Activated T-helper 17 cell treated with anti-CD3 and anti-CD28 coated beads, Interleukin-2, amount 50 U/mL, for 72 hours (primary cell): Measurements from ENCODE around the gene A4GALT. TPM values are rescaled to one million over a fixed set of nuclear protein-coding genes. Genes with fewer than 3 reads are reported as not detected.

Experiments
- ATAC-seq: fragments of 150-1000 bp; cut with Tn5 transposase; replicated peaks from 2 replicates; pipeline ENCODE4 v1.10.0; 2021; ENCODE audit warnings: mild to moderate bottlenecking, moderate library complexity
- H3K27ac Mint-ChIP-seq: one replicate; pipeline ENCODE4 v1.8.0; 2022; ENCODE audit warnings: mixed read lengths
- H3K27me3 Mint-ChIP-seq: one replicate; pipeline ENCODE4 v1.8.0; 2022; ENCODE audit warnings: mixed read lengths
- H3K36me3 Mint-ChIP-seq: one replicate; pipeline ENCODE4 v1.8.0; 2022; ENCODE audit warnings: low read depth, mild to moderate bottlenecking, mixed read lengths
- H3K4me1 Mint-ChIP-seq: one replicate; pipeline ENCODE4 v1.8.0; 2022; ENCODE audit warnings: mixed read lengths
- H3K4me3 Mint-ChIP-seq: one replicate; pipeline ENCODE4 v1.8.0; 2022; ENCODE audit warnings: mild to moderate bottlenecking, mixed read lengths
- H3K9me3 Mint-ChIP-seq: one replicate; pipeline ENCODE4 v1.8.0; 2022; ENCODE audit warnings: mixed read lengths
- total RNA-seq, 2 donors: library from RNA; stranded (reverse); gene quantifications; one replicate each; pipeline ENCODE4 v1.2.3, GENCODE V29; 2022

Gene A4GALT
- total RNA-seq, 2 donors from 2014 or later, result 0.19 TPM; not detected in 1

- Mint-ChIP-seq H3K4me3 (peak overlapping the region; percentile 96), H3K36me3 (no peaks in the 10 kb centered on the region), H3K9me3 (no peaks in the 10 kb centered on the region), H3K27me3 (no peaks in the 10 kb centered on the region), H3K27ac (peak overlapping the region; percentile 28), H3K4me1 (peaks cover 10% of the 10 kb centered on the region)
- ATAC-seq, result no peak
These were observed 73.8 kb downstream of the A4GALT start for GRCh38 chr22:42646569-42647525.

GRCh38 chr22:42645938-42646568 lies 74.6 kb downstream of the A4GALT start:
- Mint-ChIP-seq H3K4me3 (no peak overlapping the region), H3K4me1 (peaks cover 10% of the 10 kb centered on the region), H3K36me3 (no peaks in the 10 kb centered on the region), H3K9me3 (no peaks in the 10 kb centered on the region), H3K27me3 (no peaks in the 10 kb centered on the region), H3K27ac (no peak overlapping the region)
- no peak for ATAC-seq

DNA sequence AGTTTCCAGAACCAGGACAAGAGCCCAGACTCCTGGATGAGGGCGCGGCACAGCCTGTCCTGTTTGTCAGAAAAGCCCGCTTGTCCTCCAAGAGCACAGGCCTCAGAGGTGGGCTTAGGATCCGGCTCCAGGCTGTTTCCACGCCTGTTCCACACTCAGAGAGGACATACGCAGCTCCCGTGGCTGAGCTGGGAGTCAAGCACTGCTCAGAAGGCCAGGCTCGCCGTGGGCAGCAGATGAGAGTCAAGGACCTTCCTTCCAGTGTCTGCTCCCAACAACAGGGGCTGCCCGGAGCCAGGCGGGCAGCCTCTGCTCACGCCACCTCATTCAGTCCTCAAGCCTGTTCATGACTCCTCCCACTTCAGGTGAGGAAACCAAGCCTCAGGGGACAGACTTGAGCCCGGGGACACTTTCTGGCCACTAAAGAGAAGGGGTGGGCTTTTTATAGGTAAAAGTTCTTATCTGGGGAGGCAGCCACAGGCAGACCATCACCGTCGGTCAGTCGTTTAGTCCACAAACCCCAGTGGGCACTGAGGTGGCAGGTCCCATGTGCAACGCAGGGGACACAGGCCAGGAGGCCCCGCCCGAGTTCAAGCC lies 75.2 kb downstream of the A4GALT start:
- Mint-ChIP-seq H3K4me3 (no peak overlapping the region), H3K27me3 (no peaks in the 10 kb centered on the region), H3K9me3 (no peaks in the 10 kb centered on the region), H3K27ac (peak overlapping the region; percentile 48), H3K4me1 (peaks cover 10% of the 10 kb centered on the region), H3K36me3 (no peaks in the 10 kb centered on the region)
- no peak for ATAC-seq

GRCh38 chr22:42644422-42645340 lies 76.0 kb downstream of the A4GALT start:
- H3K4me1 Mint-ChIP-seq, result peaks cover 10% of the 10 kb centered on the region
- no peak overlapping the region for H3K4me3 Mint-ChIP-seq
- no peaks in the 10 kb centered on the region for H3K9me3 Mint-ChIP-seq
- no peaks in the 10 kb centered on the region for H3K36me3 Mint-ChIP-seq
- no peak for ATAC-seq
- no peaks in the 10 kb centered on the region for H3K27me3 Mint-ChIP-seq
- peak overlapping the region; percentile 82 for H3K27ac Mint-ChIP-seq

DNA sequence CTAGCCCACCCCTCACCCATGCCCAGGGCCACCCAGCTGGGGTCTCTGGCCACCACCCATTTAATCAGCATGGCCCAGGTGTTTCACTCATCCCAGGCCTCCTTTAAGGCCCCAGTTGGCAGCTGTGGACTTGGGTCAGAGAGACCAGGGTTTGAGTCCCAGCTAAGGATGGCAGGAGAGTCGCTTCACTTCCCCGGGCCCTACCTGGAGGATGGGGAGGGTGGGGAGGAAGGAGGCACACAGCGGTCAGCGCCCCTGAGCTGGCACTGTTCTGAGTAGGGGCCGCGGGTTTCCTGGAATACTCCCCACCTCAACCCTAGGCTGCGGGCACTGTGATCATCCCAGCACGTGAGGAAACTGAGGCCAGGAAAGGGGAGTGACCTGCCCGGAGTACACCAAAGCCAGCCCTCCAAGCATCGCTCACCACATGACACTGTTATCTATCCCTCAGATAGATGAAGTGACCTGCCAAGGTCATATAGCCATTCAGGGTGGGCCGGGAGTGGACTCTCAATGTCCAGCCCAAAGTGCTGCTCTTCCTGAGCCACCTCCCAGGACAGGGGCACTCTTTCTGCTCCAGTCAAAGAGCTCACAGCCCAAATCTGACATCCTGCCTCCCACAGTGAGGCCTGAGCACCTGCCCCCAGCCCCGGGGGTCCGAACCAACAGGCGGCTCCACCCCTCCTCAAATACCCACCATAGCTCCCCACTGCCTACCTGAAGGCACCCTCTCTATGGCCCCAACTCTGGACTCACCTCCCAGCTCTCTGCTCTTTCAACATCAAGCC lies 76.8 kb downstream of the A4GALT start:
- H3K9me3 Mint-ChIP-seq, result no peaks in the 10 kb centered on the region
- H3K4me1 Mint-ChIP-seq, result peaks cover 10% of the 10 kb centered on the region
- peak overlapping the region; percentile 82 for H3K27ac Mint-ChIP-seq
- no peaks in the 10 kb centered on the region for H3K36me3 Mint-ChIP-seq
- no peak overlapping the region for H3K4me3 Mint-ChIP-seq
- ATAC-seq, result no peak
- no peaks in the 10 kb centered on the region for H3K27me3 Mint-ChIP-seq

GRCh38 chr22:42642806-42643633 lies 77.7 kb downstream of the A4GALT start:
- no peaks in the 10 kb centered on the region for H3K9me3 Mint-ChIP-seq
- H3K27ac Mint-ChIP-seq, result no peak overlapping the region
- no peak overlapping the region for H3K4me3 Mint-ChIP-seq
- H3K36me3 Mint-ChIP-seq, result no peaks in the 10 kb centered on the region
- peaks cover 10% of the 10 kb centered on the region for H3K4me1 Mint-ChIP-seq
- no peak for ATAC-seq
- no peaks in the 10 kb centered on the region for H3K27me3 Mint-ChIP-seq

Other genes with a start within 250 kb of the A4GALT start
- 10 to 100 TPM; 37.6 to 83.4 TPM for gene RRP7A, start 201.1 kb downstream of the A4GALT start, total RNA-seq
- gene SERHL2, start 166.9 kb downstream of the A4GALT start, total RNA-seq, result 1 to 10 TPM in 1 of 2 donors, under 1 TPM in 1; 0.48 to 1.2 TPM
- gene POLDIP3, start 106.0 kb downstream of the A4GALT start, total RNA-seq, result 10 to 100 TPM; 70.0 to 72.4 TPM
- gene ATP5MGL, start 80.3 kb downstream of the A4GALT start, total RNA-seq, result 1 to 10 TPM in 1 of 2 donors, under 1 TPM in 1; 0.45 to 1.1 TPM
- gene CYB5R3, start 71.5 kb downstream of the A4GALT start, total RNA-seq, result 10 to 100 TPM; 55.5 to 86.1 TPM
- gene ARFGAP3, start 136.4 kb upstream of the A4GALT start, total RNA-seq, result 10 to 100 TPM; 32.0 to 32.8 TPM